WTC11 (cell line): ENCODE results near the gene CTNNA3. TPM values are rescaled to one million over a fixed set of nuclear protein-coding genes. Genes with fewer than 3 reads are reported as not detected.

Experiments
- ATAC-seq: fragments of 200-7000 bp; cut with Tn5 transposase; 2 replicates; pipeline ENCODE4 v1.10.0; 2021; ENCODE audit warnings: mild to moderate bottlenecking, moderate library complexity
- CTCF ChIA-PET: fragments of 300-600 bp; sonication (Branson Sonifier 250); formaldehyde crosslinking; loops from one replicate; lab custom pipeline; 2021; ENCODE audit warnings: antibody characterized with exemption; lab: Charles Lee
- POLR2A ChIA-PET: fragments of 350-600 bp; sonication (Branson Sonifier 250); formaldehyde crosslinking; loops from one replicate; lab custom pipeline; 2021; ENCODE audit warnings: antibody characterized with exemption; lab: Charles Lee
- DNase-seq: peaks from one replicate; pipeline ENCODE4 v3.0.0; 2021; ENCODE audit warnings: low spot score
- H3K27ac Mint-ChIP-seq: 2 replicates; pipeline ENCODE4 v1.8.0; 2021; ENCODE audit warnings: mixed read lengths
- H3K27me3 Mint-ChIP-seq: 2 replicates; pipeline ENCODE4 v1.8.0; 2021; ENCODE audit warnings: low read depth, mild to moderate bottlenecking, moderate library complexity, mixed read lengths
- H3K36me3 Mint-ChIP-seq: 2 replicates; pipeline ENCODE4 v1.8.0; 2021; ENCODE audit warnings: mixed read lengths
- H3K4me1 Mint-ChIP-seq: 2 replicates; pipeline ENCODE4 v1.8.0; 2022; ENCODE audit warnings: mixed read lengths
- H3K4me3 Mint-ChIP-seq: 2 replicates; pipeline ENCODE4 v1.8.0; 2021; ENCODE audit warnings: mild to moderate bottlenecking, moderate library complexity, mixed read lengths
- H3K9me3 Mint-ChIP-seq: 2 replicates; pipeline ENCODE4 v1.8.0; 2021; ENCODE audit warnings: mixed read lengths
- ATF6 ChIP-seq: sonication (generic); formaldehyde crosslinking; IDR thresholded peaks from 2 replicates; pipeline ENCODE4 v1.8.1; 2023; ENCODE audit warnings: mild to moderate bottlenecking, missing genetic modification reagents
- E2F4 ChIP-seq: sonication (generic); formaldehyde crosslinking; IDR thresholded peaks from 2 replicates; pipeline ENCODE4 v1.8.1; 2022; ENCODE audit warnings: low read depth, mild to moderate bottlenecking, moderate library complexity, missing genetic modification reagents, borderline replicate concordance
- ELF4 ChIP-seq: sonication (generic); formaldehyde crosslinking; IDR thresholded peaks from 2 replicates; pipeline ENCODE4 v1.8.1; 2022; ENCODE audit warnings: low read depth, mild to moderate bottlenecking, moderate library complexity, missing genetic modification reagents
- ETV6 ChIP-seq: sonication (generic); formaldehyde crosslinking; IDR thresholded peaks from 2 replicates; pipeline ENCODE4 v1.8.1; 2022; ENCODE audit warnings: mild to moderate bottlenecking, missing genetic modification reagents
- FOXK1 ChIP-seq: sonication (generic); formaldehyde crosslinking; IDR thresholded peaks from 2 replicates; pipeline ENCODE4 v1.8.0; 2022; ENCODE audit warnings: mild to moderate bottlenecking, moderate library complexity, missing genetic modification reagents
- FOXP1 ChIP-seq: sonication (generic); formaldehyde crosslinking; IDR thresholded peaks from 2 replicates; pipeline ENCODE4 v1.8.0; 2022; ENCODE audit warnings: missing genetic modification reagents, mild to moderate bottlenecking, moderate library complexity, borderline replicate concordance
- FOXP4 ChIP-seq: sonication (generic); formaldehyde crosslinking; IDR thresholded peaks from 2 replicates; pipeline ENCODE4 v1.8.0; 2022; ENCODE audit warnings: mild to moderate bottlenecking, missing genetic modification reagents
- KAT7 ChIP-seq: sonication (generic); formaldehyde crosslinking; IDR thresholded peaks from 2 replicates; pipeline ENCODE4 v1.8.1; 2023; ENCODE audit warnings: missing genetic modification reagents, mild to moderate bottlenecking, borderline replicate concordance
- MXD4 ChIP-seq: fragments of 250-450 bp; sonication (Bioruptor Pico); IDR thresholded peaks from 2 replicates; pipeline ENCODE4 v1.8.0; 2021; ENCODE audit warnings: mild to moderate bottlenecking, moderate library complexity, borderline replicate concordance
- MYBL2 ChIP-seq: sonication (generic); formaldehyde crosslinking; IDR thresholded peaks from 2 replicates; pipeline ENCODE4 v1.8.1; 2023; ENCODE audit warnings: mild to moderate bottlenecking, moderate library complexity, missing genetic modification reagents
- SMAD4 ChIP-seq: sonication (generic); formaldehyde crosslinking; IDR thresholded peaks from 2 replicates; pipeline ENCODE4 v1.8.0; 2022; ENCODE audit warnings: mild to moderate bottlenecking, missing genetic modification reagents
- USF1 ChIP-seq: sonication (generic); formaldehyde crosslinking; IDR thresholded peaks from 2 replicates; pipeline ENCODE4 v1.8.0; 2022; ENCODE audit warnings: mild to moderate bottlenecking, missing genetic modification reagents
- USF2 ChIP-seq: sonication (generic); formaldehyde crosslinking; IDR thresholded peaks from 2 replicates; pipeline ENCODE4 v1.8.1; 2023; ENCODE audit warnings: mild to moderate bottlenecking, missing genetic modification reagents, moderate library complexity
- ZBTB21 ChIP-seq: sonication (generic); formaldehyde crosslinking; IDR thresholded peaks from 2 replicates; pipeline ENCODE4 v1.8.1; 2023; ENCODE audit warnings: mild to moderate bottlenecking, missing genetic modification reagents, borderline replicate concordance
- ZMAT4 ChIP-seq: fragments of 250-450 bp; sonication (Bioruptor Pico); IDR thresholded peaks from 2 replicates; pipeline ENCODE4 v1.9.0; 2021; ENCODE audit warnings: mild to moderate bottlenecking
- ZNF121 ChIP-seq: sonication (generic); formaldehyde crosslinking; IDR thresholded peaks from 2 replicates; pipeline ENCODE4 v1.8.0; 2023; ENCODE audit warnings: missing genetic modification reagents
- ZNF232 ChIP-seq: sonication (generic); formaldehyde crosslinking; IDR thresholded peaks from 2 replicates; pipeline ENCODE4 v1.8.0; 2022; ENCODE audit warnings: mild to moderate bottlenecking, missing genetic modification reagents
- ZNF263 ChIP-seq: sonication (generic); formaldehyde crosslinking; IDR thresholded peaks from 2 replicates; pipeline ENCODE4 v1.8.1; 2022; ENCODE audit warnings: low read depth, mild to moderate bottlenecking, moderate library complexity, missing genetic modification reagents
- ZNF281 ChIP-seq: sonication (generic); formaldehyde crosslinking; IDR thresholded peaks from 2 replicates; pipeline ENCODE4 v1.8.0; 2023; ENCODE audit warnings: mild to moderate bottlenecking, missing genetic modification reagents
- ZNF416 ChIP-seq: fragments of 250-450 bp; sonication (Bioruptor Pico); IDR thresholded peaks from 2 replicates; pipeline ENCODE4 v1.9.0; 2021; ENCODE audit warnings: mild to moderate bottlenecking, inconsistent platforms
- ZSCAN18 ChIP-seq: fragments of 250-450 bp; sonication (Bioruptor Pico); IDR thresholded peaks from 2 replicates; pipeline ENCODE4 v2.1.2; 2022; ENCODE audit warnings: mild to moderate bottlenecking, moderate library complexity
- total RNA-seq: library from RNA; stranded (reverse); gene quantifications from 3 replicates; pipeline ENCODE4 v1.2.3, GENCODE V29; 2021

Gene CTNNA3
- total RNA-seq, 1 experiment from 2014 or later, result 6.1 TPM

GRCh38 chr10:66322777-66323176 lies 1373.2 kb downstream of the CTNNA3 start (continued):
- TF ChIP-seq ZNF281, result no peak
- no peak for TF ChIP-seq SMAD4
- no peak for TF ChIP-seq ZNF232 (CRISPR knock-in tag)

- Mint-ChIP-seq H3K4me3 (no peak overlapping the region), H3K4me1 (peaks cover 8% of the 10 kb centered on the region), H3K27ac (no peak overlapping the region), H3K27me3 (no peaks in the 10 kb centered on the region), H3K36me3 (no peaks in the 10 kb centered on the region), H3K9me3 (no peaks in the 10 kb centered on the region)
- ATAC-seq, result no peak
- TF ChIP-seq USF2 (no peak), ZNF263 (CRISPR knock-in tag) (no peak), KAT7 (CRISPR knock-in tag) (no peak), FOXP4 (CRISPR knock-in tag) (no peak), FOXP1 (CRISPR knock-in tag) (no peak), ZBTB21 (no peak), ZNF121 (no peak), MXD4 (CRISPR knock-in tag) (no peak), USF1 (no peak)
- DNase-seq, result no peak
- POLR2A ChIA-PET, result no interaction called here
- CTCF ChIA-PET, result no interaction called here
These were observed 1374.0 kb downstream of the CTNNA3 start for GRCh38 chr10:66321723-66322665.

GRCh38 chr10:66318761-66319160 lies 1377.2 kb downstream of the CTNNA3 start:
- Mint-ChIP-seq H3K4me1 (no peaks in the 10 kb centered on the region), H3K9me3 (no peaks in the 10 kb centered on the region), H3K4me3 (no peak overlapping the region), H3K27ac (no peak overlapping the region), H3K27me3 (no peaks in the 10 kb centered on the region), H3K36me3 (no peaks in the 10 kb centered on the region)
- ChIA-PET POLR2A (no interaction called here), CTCF (no interaction called here)
- ATAC-seq, result no peak
- no peak for DNase-seq
- TF ChIP-seq MYBL2, result no peak
- TF ChIP-seq ZNF416, result no peak
- no peak for TF ChIP-seq ZSCAN18
- TF ChIP-seq E2F4 (CRISPR knock-in tag), result no peak
- no peak for TF ChIP-seq ATF6 (CRISPR knock-in tag)
- no peak for TF ChIP-seq ETV6 (CRISPR knock-in tag)
- TF ChIP-seq ZMAT4, result no peak
- no peak for TF ChIP-seq SMAD4
- no peak for TF ChIP-seq FOXK1 (CRISPR knock-in tag)
- no peak for TF ChIP-seq ELF4 (CRISPR knock-in tag)
